WTC11 (cell line): ENCODE measurements around the gene STK35. TPM values are rescaled to one million over a fixed set of nuclear protein-coding genes. Genes with fewer than 3 reads are reported as not detected.

ENCODE experiments used
- ATAC-seq: fragments of 200-7000 bp; cut with Tn5 transposase; 2 replicates; pipeline ENCODE4 v1.10.0; 2021; ENCODE audit warnings: mild to moderate bottlenecking, moderate library complexity
- CTCF ChIA-PET: fragments of 300-600 bp; sonication (Branson Sonifier 250); formaldehyde crosslinking; loops from one replicate; lab custom pipeline; 2021; ENCODE audit warnings: antibody characterized with exemption; lab: Charles Lee
- POLR2A ChIA-PET: fragments of 350-600 bp; sonication (Branson Sonifier 250); formaldehyde crosslinking; loops from one replicate; lab custom pipeline; 2021; ENCODE audit warnings: antibody characterized with exemption; lab: Charles Lee
- DNase-seq: peaks from one replicate; pipeline ENCODE4 v3.0.0; 2021; ENCODE audit warnings: low spot score
- H3K27ac Mint-ChIP-seq: 2 replicates; pipeline ENCODE4 v1.8.0; 2021; ENCODE audit warnings: mixed read lengths
- H3K27me3 Mint-ChIP-seq: 2 replicates; pipeline ENCODE4 v1.8.0; 2021; ENCODE audit warnings: low read depth, mild to moderate bottlenecking, moderate library complexity, mixed read lengths
- H3K36me3 Mint-ChIP-seq: 2 replicates; pipeline ENCODE4 v1.8.0; 2021; ENCODE audit warnings: mixed read lengths
- H3K4me1 Mint-ChIP-seq: 2 replicates; pipeline ENCODE4 v1.8.0; 2022; ENCODE audit warnings: mixed read lengths
- H3K4me3 Mint-ChIP-seq: 2 replicates; pipeline ENCODE4 v1.8.0; 2021; ENCODE audit warnings: mild to moderate bottlenecking, moderate library complexity, mixed read lengths
- H3K9me3 Mint-ChIP-seq: 2 replicates; pipeline ENCODE4 v1.8.0; 2021; ENCODE audit warnings: mixed read lengths
- ATF1 ChIP-seq: sonication (generic); formaldehyde crosslinking; IDR thresholded peaks from 2 replicates; pipeline ENCODE4 v1.8.1; 2023; ENCODE audit warnings: mild to moderate bottlenecking, moderate library complexity, missing genetic modification reagents
- CREM ChIP-seq: sonication (generic); formaldehyde crosslinking; IDR thresholded peaks from 2 replicates; pipeline ENCODE4 v1.8.1; 2022; ENCODE audit warnings: mild to moderate bottlenecking, missing genetic modification reagents, moderate library complexity
- GTF2I ChIP-seq: fragments of 250-450 bp; sonication (Bioruptor Pico); conservative IDR thresholded peaks from 2 replicates; pipeline ENCODE4 v1.4.0; 2021; ENCODE audit warnings: mild to moderate bottlenecking
- KAT7 ChIP-seq: sonication (generic); formaldehyde crosslinking; IDR thresholded peaks from 2 replicates; pipeline ENCODE4 v1.8.1; 2023; ENCODE audit warnings: missing genetic modification reagents, mild to moderate bottlenecking, borderline replicate concordance
- NFE2L1 ChIP-seq: sonication (generic); formaldehyde crosslinking; IDR thresholded peaks from 2 replicates; pipeline ENCODE4 v1.8.1; 2023; ENCODE audit warnings: missing genetic modification reagents
- NFYB ChIP-seq: sonication (generic); formaldehyde crosslinking; conservative IDR thresholded peaks from 2 replicates; pipeline ENCODE4 v1.8.0; 2022; ENCODE audit warnings: low read depth, missing genetic modification reagents
- PRRX2 ChIP-seq: fragments of 250-450 bp; sonication (Bioruptor Pico); IDR thresholded peaks from 2 replicates; pipeline ENCODE4 v1.8.0; 2021; ENCODE audit warnings: mild to moderate bottlenecking
- TP53 ChIP-seq: sonication (generic); formaldehyde crosslinking; IDR thresholded peaks from 2 replicates; pipeline ENCODE4 v1.8.1; 2023; ENCODE audit warnings: mild to moderate bottlenecking, missing genetic modification reagents
- ZNF232 ChIP-seq: sonication (generic); formaldehyde crosslinking; IDR thresholded peaks from 2 replicates; pipeline ENCODE4 v1.8.0; 2022; ENCODE audit warnings: mild to moderate bottlenecking, missing genetic modification reagents
- ZNF317 ChIP-seq: sonication (generic); formaldehyde crosslinking; IDR thresholded peaks from 2 replicates; pipeline ENCODE4 v1.8.1; 2023; ENCODE audit warnings: low read depth, mild to moderate bottlenecking, moderate library complexity, missing genetic modification reagents, borderline replicate concordance
- ZNF416 ChIP-seq: fragments of 250-450 bp; sonication (Bioruptor Pico); IDR thresholded peaks from 2 replicates; pipeline ENCODE4 v1.9.0; 2021; ENCODE audit warnings: mild to moderate bottlenecking, inconsistent platforms
- ZNF423 ChIP-seq: fragments of 250-450 bp; sonication (Bioruptor Pico); IDR thresholded peaks from 2 replicates; pipeline ENCODE4 v2.1.2; 2022; ENCODE audit warnings: mild to moderate bottlenecking, moderate library complexity
- total RNA-seq: library from RNA; stranded (reverse); gene quantifications from 3 replicates; pipeline ENCODE4 v1.2.3, GENCODE V29; 2021
- TF ChIP-seq, protein P1 (sequence below): fragments of 250-450 bp; sonication (Bioruptor Pico); IDR thresholded peaks from 2 replicates; pipeline ENCODE4 v1.9.0; 2021; ENCODE audit warnings: moderate library complexity, mild to moderate bottlenecking, inconsistent platforms, borderline replicate concordance
- TF ChIP-seq, protein P2 (sequence below): sonication (generic); formaldehyde crosslinking; IDR thresholded peaks from 2 replicates; pipeline ENCODE4 v1.8.1; 2023; ENCODE audit warnings: mild to moderate bottlenecking, missing genetic modification reagents, borderline replicate concordance
- TF ChIP-seq, protein P3 (sequence below): sonication (generic); formaldehyde crosslinking; IDR thresholded peaks from 2 replicates; pipeline ENCODE4 v1.8.0; 2023; ENCODE audit warnings: mild to moderate bottlenecking, missing genetic modification reagents
- TF ChIP-seq, protein P4 (sequence below): sonication (generic); formaldehyde crosslinking; IDR thresholded peaks from 2 replicates; pipeline ENCODE4 v1.8.0; 2023; ENCODE audit warnings: missing genetic modification reagents
- TF ChIP-seq, protein P5 (sequence below): sonication (generic); formaldehyde crosslinking; IDR thresholded peaks from 2 replicates; pipeline ENCODE4 v1.8.1; 2022; ENCODE audit warnings: low read depth, missing genetic modification reagents, borderline replicate concordance
- TF ChIP-seq, protein P6 (sequence below): sonication (generic); formaldehyde crosslinking; IDR thresholded peaks from 2 replicates; pipeline ENCODE4 v1.8.0; 2023; ENCODE audit warnings: missing genetic modification reagents, mild to moderate bottlenecking, borderline replicate concordance

STK35 gene
- total RNA-seq, 1 experiment from 2014 or later, result 37.2 TPM

DNA sequence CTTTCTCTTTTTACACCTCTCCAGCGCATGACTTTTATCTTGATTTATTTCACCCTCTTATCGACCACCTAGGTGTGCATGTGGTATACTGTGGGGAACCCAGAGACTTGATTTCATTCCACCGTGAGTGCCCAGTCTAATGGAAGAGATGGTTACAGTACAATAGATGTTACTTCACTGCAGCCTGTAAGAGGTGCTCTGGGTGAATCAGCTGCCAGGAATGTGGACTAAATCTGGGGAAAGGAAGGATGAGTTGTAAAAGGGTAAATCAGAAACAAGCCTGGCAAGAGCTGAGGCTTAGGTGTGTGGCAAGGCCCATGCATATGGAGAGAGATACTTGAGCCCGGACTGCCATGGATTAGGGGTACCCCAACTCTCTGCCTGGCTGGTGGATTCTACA is 7.4 kb downstream of the STK35 start:
- H3K27ac Mint-ChIP-seq, result no peak overlapping the region
- no peak for ATAC-seq

DNA sequence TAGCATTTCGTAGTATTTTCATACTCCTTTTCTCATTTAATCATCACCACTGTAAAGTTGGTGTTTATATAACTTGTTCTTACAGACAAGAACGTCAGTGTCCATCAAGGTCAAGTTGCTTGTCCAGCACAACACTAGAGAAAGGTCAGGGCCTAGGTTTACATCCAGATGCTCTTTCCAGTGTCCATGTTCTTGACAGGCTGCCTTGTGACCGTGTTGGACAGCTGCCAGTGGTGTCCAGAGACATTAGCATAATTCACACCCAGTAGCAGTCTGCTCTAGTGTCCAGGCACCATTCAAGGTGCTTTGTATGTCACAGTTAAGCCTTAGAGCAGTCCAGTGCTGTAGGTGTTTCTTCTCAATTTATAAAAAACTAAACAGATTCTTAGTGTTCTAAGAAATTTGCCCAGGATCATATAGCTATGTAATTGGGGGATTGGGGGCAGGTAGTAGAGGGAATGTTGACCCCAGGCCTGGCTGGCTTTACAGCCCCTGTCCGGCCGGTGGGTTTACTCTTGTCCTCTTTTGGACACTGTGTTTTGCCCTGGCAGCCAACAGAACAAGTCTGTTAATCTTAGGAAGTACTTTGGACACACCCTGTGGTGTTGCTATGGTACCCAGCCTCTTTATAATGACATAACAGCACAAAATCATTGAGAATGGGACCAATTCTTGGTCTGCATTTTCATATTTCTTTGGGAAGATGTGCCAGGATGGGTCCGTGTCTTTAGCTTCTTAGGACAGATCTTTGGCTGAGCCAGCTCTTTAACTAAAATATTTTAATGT is 8.0 kb downstream of the STK35 start:
- POLR2A ChIA-PET, result no interaction called here
- DNase-seq (no peak), ATAC-seq (no peak)
- Mint-ChIP-seq H3K9me3 (no peaks in the 10 kb centered on the region), H3K4me1 (peaks cover 20% of the 10 kb centered on the region), H3K36me3 (peaks cover 21% of the 10 kb centered on the region), H3K4me3 (no peak overlapping the region), H3K27me3 (no peaks in the 10 kb centered on the region), H3K27ac (no peak overlapping the region)
- TF ChIP-seq ZNF416 (CRISPR knock-in tag), result no peak
- no peak for TF ChIP-seq ATF1 (CRISPR knock-in tag)
- TF ChIP-seq, protein P1, sequence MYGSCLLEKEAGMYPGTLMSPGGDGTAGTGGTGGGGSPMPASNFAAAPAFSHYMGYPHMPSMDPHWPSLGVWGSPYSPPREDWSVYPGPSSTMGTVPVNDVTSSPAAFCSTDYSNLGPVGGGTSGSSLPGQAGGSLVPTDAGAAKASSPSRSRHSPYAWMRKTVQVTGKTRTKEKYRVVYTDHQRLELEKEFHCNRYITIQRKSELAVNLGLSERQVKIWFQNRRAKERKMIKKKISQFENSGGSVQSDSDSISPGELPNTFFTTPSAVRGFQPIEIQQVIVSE (CRISPR knock-in tag), result no peak
- TF ChIP-seq, protein P2, sequence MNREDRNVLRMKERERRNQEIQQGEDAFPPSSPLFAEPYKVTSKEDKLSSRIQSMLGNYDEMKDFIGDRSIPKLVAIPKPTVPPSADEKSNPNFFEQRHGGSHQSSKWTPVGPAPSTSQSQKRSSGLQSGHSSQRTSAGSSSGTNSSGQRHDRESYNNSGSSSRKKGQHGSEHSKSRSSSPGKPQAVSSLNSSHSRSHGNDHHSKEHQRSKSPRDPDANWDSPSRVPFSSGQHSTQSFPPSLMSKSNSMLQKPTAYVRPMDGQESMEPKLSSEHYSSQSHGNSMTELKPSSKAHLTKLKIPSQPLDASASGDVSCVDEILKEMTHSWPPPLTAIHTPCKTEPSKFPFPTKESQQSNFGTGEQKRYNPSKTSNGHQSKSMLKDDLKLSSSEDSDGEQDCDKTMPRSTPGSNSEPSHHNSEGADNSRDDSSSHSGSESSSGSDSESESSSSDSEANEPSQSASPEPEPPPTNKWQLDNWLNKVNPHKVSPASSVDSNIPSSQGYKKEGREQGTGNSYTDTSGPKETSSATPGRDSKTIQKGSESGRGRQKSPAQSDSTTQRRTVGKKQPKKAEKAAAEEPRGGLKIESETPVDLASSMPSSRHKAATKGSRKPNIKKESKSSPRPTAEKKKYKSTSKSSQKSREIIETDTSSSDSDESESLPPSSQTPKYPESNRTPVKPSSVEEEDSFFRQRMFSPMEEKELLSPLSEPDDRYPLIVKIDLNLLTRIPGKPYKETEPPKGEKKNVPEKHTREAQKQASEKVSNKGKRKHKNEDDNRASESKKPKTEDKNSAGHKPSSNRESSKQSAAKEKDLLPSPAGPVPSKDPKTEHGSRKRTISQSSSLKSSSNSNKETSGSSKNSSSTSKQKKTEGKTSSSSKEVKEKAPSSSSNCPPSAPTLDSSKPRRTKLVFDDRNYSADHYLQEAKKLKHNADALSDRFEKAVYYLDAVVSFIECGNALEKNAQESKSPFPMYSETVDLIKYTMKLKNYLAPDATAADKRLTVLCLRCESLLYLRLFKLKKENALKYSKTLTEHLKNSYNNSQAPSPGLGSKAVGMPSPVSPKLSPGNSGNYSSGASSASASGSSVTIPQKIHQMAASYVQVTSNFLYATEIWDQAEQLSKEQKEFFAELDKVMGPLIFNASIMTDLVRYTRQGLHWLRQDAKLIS, result no peak
- no peak for TF ChIP-seq NFYB (CRISPR knock-in tag)
- TF ChIP-seq CREM (CRISPR knock-in tag), result no peak
- TF ChIP-seq ZNF317 (CRISPR knock-in tag), result no peak
- no peak for TF ChIP-seq TP53
- no peak for TF ChIP-seq NFE2L1
- TF ChIP-seq ZNF232 (CRISPR knock-in tag), result no peak
- no peak for TF ChIP-seq GTF2I (CRISPR knock-in tag)
- TF ChIP-seq, protein P3, sequence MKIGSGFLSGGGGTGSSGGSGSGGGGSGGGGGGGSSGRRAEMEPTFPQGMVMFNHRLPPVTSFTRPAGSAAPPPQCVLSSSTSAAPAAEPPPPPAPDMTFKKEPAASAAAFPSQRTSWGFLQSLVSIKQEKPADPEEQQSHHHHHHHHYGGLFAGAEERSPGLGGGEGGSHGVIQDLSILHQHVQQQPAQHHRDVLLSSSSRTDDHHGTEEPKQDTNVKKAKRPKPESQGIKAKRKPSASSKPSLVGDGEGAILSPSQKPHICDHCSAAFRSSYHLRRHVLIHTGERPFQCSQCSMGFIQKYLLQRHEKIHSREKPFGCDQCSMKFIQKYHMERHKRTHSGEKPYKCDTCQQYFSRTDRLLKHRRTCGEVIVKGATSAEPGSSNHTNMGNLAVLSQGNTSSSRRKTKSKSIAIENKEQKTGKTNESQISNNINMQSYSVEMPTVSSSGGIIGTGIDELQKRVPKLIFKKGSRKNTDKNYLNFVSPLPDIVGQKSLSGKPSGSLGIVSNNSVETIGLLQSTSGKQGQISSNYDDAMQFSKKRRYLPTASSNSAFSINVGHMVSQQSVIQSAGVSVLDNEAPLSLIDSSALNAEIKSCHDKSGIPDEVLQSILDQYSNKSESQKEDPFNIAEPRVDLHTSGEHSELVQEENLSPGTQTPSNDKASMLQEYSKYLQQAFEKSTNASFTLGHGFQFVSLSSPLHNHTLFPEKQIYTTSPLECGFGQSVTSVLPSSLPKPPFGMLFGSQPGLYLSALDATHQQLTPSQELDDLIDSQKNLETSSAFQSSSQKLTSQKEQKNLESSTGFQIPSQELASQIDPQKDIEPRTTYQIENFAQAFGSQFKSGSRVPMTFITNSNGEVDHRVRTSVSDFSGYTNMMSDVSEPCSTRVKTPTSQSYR (CRISPR knock-in tag), result no peak
- TF ChIP-seq, all 79 proteins: peak for 0
- CTCF ChIA-PET, result interaction anchor here (1.2 kb wide), 1 partner anchor 333 kb away, joined by 3 read pairs; no protein-coding TSS in a partner anchor

More for the DNA sequence above, 7.4 kb downstream of the STK35 start:
- Mint-ChIP-seq H3K4me3 (no peak overlapping the region), H3K9me3 (no peaks in the 10 kb centered on the region), H3K36me3 (peaks cover 21% of the 10 kb centered on the region), H3K4me1 (peaks cover 27% of the 10 kb centered on the region), H3K27me3 (no peaks in the 10 kb centered on the region)
- ChIA-PET CTCF (interaction anchor here (1.2 kb wide), 1 partner anchor 332 kb away, joined by 3 read pairs; no protein-coding TSS in a partner anchor), POLR2A (no interaction called here)
- no peak for TF ChIP-seq PRRX2 (CRISPR knock-in tag)
- DNase-seq, result no peak

DNA sequence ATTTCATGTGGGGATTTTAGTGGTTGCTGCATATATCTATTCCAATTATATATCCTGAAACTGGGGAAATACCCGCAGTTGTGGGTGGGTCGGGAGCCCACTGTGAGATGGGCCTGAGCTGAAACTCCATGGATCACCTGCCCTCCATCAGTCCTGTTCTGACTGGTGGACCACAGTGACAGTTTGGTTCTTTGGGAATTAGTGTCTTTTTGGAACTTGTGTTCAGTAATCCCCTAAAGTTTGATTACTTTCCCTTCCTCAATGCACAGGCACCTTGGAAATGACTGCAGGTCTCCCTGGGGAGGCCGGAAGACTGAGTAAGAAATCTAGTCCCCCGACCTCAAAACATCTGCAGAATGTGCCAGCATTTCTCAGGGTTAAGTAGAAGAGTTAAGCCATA is 11.3 kb downstream of the STK35 start:
- ChIA-PET CTCF (no interaction called here), POLR2A (interaction anchor here (0.6 kb wide), 1 partner anchor 1857 kb away, joined by 3 read pairs; no protein-coding TSS in a partner anchor)
- H3K27ac Mint-ChIP-seq, result no peak overlapping the region
- H3K27me3 Mint-ChIP-seq, result no peaks in the 10 kb centered on the region
- H3K9me3 Mint-ChIP-seq, result no peaks in the 10 kb centered on the region
- H3K4me1 Mint-ChIP-seq, result peaks cover 7% of the 10 kb centered on the region
- DNase-seq, result no peak
- ATAC-seq, result no peak
- peaks cover 30% of the 10 kb centered on the region for H3K36me3 Mint-ChIP-seq
- H3K4me3 Mint-ChIP-seq, result no peak overlapping the region
- TF ChIP-seq, protein P4, sequence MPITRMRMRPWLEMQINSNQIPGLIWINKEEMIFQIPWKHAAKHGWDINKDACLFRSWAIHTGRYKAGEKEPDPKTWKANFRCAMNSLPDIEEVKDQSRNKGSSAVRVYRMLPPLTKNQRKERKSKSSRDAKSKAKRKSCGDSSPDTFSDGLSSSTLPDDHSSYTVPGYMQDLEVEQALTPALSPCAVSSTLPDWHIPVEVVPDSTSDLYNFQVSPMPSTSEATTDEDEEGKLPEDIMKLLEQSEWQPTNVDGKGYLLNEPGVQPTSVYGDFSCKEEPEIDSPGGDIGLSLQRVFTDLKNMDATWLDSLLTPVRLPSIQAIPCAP (CRISPR knock-in tag), result no peak
- TF ChIP-seq KAT7 (CRISPR knock-in tag) (no peak), ZNF423 (no peak)
- TF ChIP-seq, protein P5, sequence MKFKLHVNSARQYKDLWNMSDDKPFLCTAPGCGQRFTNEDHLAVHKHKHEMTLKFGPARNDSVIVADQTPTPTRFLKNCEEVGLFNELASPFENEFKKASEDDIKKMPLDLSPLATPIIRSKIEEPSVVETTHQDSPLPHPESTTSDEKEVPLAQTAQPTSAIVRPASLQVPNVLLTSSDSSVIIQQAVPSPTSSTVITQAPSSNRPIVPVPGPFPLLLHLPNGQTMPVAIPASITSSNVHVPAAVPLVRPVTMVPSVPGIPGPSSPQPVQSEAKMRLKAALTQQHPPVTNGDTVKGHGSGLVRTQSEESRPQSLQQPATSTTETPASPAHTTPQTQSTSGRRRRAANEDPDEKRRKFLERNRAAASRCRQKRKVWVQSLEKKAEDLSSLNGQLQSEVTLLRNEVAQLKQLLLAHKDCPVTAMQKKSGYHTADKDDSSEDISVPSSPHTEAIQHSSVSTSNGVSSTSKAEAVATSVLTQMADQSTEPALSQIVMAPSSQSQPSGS (CRISPR knock-in tag), result no peak
- TF ChIP-seq, protein P6, sequence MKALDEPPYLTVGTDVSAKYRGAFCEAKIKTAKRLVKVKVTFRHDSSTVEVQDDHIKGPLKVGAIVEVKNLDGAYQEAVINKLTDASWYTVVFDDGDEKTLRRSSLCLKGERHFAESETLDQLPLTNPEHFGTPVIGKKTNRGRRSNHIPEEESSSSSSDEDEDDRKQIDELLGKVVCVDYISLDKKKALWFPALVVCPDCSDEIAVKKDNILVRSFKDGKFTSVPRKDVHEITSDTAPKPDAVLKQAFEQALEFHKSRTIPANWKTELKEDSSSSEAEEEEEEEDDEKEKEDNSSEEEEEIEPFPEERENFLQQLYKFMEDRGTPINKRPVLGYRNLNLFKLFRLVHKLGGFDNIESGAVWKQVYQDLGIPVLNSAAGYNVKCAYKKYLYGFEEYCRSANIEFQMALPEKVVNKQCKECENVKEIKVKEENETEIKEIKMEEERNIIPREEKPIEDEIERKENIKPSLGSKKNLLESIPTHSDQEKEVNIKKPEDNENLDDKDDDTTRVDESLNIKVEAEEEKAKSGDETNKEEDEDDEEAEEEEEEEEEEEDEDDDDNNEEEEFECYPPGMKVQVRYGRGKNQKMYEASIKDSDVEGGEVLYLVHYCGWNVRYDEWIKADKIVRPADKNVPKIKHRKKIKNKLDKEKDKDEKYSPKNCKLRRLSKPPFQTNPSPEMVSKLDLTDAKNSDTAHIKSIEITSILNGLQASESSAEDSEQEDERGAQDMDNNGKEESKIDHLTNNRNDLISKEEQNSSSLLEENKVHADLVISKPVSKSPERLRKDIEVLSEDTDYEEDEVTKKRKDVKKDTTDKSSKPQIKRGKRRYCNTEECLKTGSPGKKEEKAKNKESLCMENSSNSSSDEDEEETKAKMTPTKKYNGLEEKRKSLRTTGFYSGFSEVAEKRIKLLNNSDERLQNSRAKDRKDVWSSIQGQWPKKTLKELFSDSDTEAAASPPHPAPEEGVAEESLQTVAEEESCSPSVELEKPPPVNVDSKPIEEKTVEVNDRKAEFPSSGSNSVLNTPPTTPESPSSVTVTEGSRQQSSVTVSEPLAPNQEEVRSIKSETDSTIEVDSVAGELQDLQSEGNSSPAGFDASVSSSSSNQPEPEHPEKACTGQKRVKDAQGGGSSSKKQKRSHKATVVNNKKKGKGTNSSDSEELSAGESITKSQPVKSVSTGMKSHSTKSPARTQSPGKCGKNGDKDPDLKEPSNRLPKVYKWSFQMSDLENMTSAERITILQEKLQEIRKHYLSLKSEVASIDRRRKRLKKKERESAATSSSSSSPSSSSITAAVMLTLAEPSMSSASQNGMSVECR (CRISPR knock-in tag), result no peak
